ENCODE measurements around the gene PSG3.
"Not testable (repeated sequence)": the region's sequence is repeated elsewhere in the genome, so short reads cannot be mapped to it uniquely, and the experiment has no call there.

DNA sequence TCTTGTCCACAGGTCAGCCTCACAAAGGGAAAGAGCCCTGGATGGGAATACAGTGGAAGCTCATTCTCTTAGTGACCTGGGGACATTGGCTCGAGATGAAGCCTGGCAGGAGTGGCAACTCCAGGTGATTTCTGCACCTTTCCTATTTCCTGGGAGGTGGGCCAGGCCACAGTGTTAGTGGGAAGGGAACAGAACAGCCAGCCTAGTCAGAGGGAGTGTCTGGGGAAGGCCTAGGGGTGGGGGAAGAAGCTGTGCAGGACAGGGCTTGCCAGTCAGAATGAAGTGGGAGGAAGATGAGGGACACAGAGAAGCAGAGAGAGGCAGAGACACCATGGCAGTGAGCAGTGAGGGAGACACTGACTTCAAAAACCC lies 21.6 kb upstream of the PSG3 start:
- TF ChIP-seq, protein P1, sequence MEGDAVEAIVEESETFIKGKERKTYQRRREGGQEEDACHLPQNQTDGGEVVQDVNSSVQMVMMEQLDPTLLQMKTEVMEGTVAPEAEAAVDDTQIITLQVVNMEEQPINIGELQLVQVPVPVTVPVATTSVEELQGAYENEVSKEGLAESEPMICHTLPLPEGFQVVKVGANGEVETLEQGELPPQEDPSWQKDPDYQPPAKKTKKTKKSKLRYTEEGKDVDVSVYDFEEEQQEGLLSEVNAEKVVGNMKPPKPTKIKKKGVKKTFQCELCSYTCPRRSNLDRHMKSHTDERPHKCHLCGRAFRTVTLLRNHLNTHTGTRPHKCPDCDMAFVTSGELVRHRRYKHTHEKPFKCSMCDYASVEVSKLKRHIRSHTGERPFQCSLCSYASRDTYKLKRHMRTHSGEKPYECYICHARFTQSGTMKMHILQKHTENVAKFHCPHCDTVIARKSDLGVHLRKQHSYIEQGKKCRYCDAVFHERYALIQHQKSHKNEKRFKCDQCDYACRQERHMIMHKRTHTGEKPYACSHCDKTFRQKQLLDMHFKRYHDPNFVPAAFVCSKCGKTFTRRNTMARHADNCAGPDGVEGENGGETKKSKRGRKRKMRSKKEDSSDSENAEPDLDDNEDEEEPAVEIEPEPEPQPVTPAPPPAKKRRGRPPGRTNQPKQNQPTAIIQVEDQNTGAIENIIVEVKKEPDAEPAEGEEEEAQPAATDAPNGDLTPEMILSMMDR (IDR thresholded peaks at IDR 0.05; ENCODE audit: insufficient read depth, low read length), result not testable (repeated sequence)
- TF ChIP-seq, protein P2, sequence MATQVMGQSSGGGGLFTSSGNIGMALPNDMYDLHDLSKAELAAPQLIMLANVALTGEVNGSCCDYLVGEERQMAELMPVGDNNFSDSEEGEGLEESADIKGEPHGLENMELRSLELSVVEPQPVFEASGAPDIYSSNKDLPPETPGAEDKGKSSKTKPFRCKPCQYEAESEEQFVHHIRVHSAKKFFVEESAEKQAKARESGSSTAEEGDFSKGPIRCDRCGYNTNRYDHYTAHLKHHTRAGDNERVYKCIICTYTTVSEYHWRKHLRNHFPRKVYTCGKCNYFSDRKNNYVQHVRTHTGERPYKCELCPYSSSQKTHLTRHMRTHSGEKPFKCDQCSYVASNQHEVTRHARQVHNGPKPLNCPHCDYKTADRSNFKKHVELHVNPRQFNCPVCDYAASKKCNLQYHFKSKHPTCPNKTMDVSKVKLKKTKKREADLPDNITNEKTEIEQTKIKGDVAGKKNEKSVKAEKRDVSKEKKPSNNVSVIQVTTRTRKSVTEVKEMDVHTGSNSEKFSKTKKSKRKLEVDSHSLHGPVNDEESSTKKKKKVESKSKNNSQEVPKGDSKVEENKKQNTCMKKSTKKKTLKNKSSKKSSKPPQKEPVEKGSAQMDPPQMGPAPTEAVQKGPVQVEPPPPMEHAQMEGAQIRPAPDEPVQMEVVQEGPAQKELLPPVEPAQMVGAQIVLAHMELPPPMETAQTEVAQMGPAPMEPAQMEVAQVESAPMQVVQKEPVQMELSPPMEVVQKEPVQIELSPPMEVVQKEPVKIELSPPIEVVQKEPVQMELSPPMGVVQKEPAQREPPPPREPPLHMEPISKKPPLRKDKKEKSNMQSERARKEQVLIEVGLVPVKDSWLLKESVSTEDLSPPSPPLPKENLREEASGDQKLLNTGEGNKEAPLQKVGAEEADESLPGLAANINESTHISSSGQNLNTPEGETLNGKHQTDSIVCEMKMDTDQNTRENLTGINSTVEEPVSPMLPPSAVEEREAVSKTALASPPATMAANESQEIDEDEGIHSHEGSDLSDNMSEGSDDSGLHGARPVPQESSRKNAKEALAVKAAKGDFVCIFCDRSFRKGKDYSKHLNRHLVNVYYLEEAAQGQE (IDR thresholded peaks at IDR 0.05; ENCODE audit: insufficient replicate concordance, low read depth), result not testable (repeated sequence)
